Sigmoid colon (tissue), 4 donors: ENCODE data around the gene IL15RA.

ENCODE experiments used
- POLR2A ChIP-seq, 2 donors: fragments of 450-650 bp; IDR thresholded peaks; one replicate each; pipeline ENCODE4 v1.6.1; 2016; ENCODE audit warnings: antibody characterized with exemption in 2 of 2, mild to moderate bottlenecking in 2 of 2, moderate library complexity in 2 of 2
- POLR2AphosphoS5 ChIP-seq, 4 donors: sonication (generic); formaldehyde crosslinking; IDR thresholded peaks; one replicate each; pipeline ENCODE4 v1.6.1; 2017; ENCODE audit warnings: antibody characterized with exemption in 4 of 4
- TF ChIP-seq, protein P1 (sequence below), 4 experiments: fragments of 450-650 bp in 3 of 4; fragments of 200-600 bp in 1 of 4; IDR thresholded peaks; one replicate each; pipeline ENCODE4 v1.5.1; 2016 to 2019; ENCODE audit warnings: antibody characterized with exemption in 4 of 4, mild to moderate bottlenecking in 3 of 4, moderate library complexity in 2 of 4

DNA sequence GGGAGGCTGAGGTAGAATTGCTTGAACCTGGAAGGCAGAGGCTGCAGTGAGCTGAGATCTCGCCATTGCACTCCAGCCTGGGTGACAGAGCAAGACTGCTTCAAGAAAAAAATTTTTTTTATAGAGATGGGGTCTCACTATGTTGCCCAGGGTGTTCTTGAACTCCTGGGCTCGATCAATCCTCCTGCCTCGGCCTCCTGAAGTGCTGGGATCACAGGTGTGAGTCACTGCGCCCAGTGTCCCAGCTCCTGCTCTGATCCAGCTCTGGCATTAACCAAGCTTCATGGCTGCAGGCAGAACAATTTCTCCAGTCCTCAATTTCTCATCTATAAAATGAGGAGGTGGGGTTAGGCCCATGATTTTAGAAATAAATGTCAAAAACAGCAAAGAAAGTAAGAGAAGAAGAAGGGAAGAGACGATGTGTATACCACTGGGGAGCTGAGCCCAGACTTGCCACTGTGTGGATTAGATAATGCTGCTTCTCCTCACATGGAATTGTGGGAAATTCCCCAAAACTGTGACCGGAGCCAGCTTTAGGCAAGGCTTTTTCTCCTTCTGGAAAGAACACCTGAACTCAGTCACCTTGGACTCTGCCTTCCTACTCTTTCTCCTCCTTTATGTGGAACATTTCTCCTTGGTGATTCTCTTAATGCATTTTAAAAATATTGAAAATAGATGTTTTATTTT is 25.5 kb downstream of the IL15RA start:
- TF ChIP-seq, protein P1, sequence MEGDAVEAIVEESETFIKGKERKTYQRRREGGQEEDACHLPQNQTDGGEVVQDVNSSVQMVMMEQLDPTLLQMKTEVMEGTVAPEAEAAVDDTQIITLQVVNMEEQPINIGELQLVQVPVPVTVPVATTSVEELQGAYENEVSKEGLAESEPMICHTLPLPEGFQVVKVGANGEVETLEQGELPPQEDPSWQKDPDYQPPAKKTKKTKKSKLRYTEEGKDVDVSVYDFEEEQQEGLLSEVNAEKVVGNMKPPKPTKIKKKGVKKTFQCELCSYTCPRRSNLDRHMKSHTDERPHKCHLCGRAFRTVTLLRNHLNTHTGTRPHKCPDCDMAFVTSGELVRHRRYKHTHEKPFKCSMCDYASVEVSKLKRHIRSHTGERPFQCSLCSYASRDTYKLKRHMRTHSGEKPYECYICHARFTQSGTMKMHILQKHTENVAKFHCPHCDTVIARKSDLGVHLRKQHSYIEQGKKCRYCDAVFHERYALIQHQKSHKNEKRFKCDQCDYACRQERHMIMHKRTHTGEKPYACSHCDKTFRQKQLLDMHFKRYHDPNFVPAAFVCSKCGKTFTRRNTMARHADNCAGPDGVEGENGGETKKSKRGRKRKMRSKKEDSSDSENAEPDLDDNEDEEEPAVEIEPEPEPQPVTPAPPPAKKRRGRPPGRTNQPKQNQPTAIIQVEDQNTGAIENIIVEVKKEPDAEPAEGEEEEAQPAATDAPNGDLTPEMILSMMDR (IDR thresholded peaks at IDR 0.05): no peak
- no peak for TF ChIP-seq POLR2A (IDR thresholded peaks at IDR 0.05)
- no peak for TF ChIP-seq POLR2AphosphoS5 (IDR thresholded peaks at IDR 0.05)
